Ishikawa (cell line): ENCODE results near the gene APBB2.

Source experiments
- CEBPB ChIP-seq: IDR thresholded peaks from 2 replicates; pipeline ENCODE4 v1.6.1; 2012
- EGR1 ChIP-seq: IDR thresholded peaks from 2 replicates; pipeline ENCODE4 v1.6.1; 2012
- EP300 ChIP-seq: IDR thresholded peaks from 2 replicates; pipeline ENCODE4 v1.6.1; 2012; ENCODE audit warnings: borderline replicate concordance
- FOXM1 ChIP-seq: IDR thresholded peaks from 2 replicates; pipeline ENCODE4 v1.6.1; 2012; ENCODE audit warnings: low read depth, borderline replicate concordance
- NFIC ChIP-seq: IDR thresholded peaks from 2 replicates; pipeline ENCODE4 v1.6.1; 2012
- RAD21 ChIP-seq: IDR thresholded peaks from 2 replicates; pipeline ENCODE4 v1.6.1; 2012; ENCODE audit warnings: low read depth
- TAF1 ChIP-seq: IDR thresholded peaks from 2 replicates; pipeline ENCODE4 v1.6.1; 2012; ENCODE audit warnings: low read depth, mild to moderate bottlenecking
- TEAD4 ChIP-seq: IDR thresholded peaks from 2 replicates; pipeline ENCODE4 v1.6.1; 2012
- YY1 ChIP-seq: IDR thresholded peaks from 2 replicates; pipeline ENCODE4 v1.6.1; 2012; ENCODE audit warnings: low read depth
- ZBTB7A ChIP-seq: IDR thresholded peaks from 2 replicates; pipeline ENCODE4 v1.6.1; 2012; ENCODE audit warnings: low read depth
- TF ChIP-seq, protein P1 (sequence below): IDR thresholded peaks from 2 replicates; pipeline ENCODE4 v1.6.1; 2012
- TF ChIP-seq, protein P2 (sequence below): IDR thresholded peaks from 2 replicates; pipeline ENCODE4 v1.6.1; 2012; ENCODE audit warnings: low read depth, mild to moderate bottlenecking
- TF ChIP-seq, protein P3 (sequence below): IDR thresholded peaks from 2 replicates; pipeline ENCODE4 v1.6.1; 2012

DNA sequence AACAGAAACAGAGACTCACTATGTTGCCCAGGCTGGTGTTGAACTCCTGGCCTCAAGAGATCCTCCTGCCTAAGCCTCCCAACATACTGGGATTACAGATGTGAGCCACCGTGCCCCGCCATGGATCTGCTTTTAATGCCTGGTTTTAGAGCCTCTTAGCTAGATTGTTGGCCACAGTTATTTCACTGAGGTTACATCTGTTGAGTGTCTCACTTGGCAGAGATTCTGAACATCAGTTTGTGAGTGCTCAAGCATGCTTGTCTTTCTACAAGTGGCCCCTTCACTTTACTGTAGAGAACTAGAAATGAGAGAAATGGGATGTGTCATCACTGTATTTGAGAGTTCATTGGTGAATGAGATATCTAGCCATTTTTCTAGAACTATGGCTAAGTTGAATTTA, 218.5 kb downstream of the APBB2 start:
- TF ChIP-seq, protein P1, sequence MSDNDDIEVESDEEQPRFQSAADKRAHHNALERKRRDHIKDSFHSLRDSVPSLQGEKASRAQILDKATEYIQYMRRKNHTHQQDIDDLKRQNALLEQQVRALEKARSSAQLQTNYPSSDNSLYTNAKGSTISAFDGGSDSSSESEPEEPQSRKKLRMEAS = no peak
- TF ChIP-seq, protein P2, sequence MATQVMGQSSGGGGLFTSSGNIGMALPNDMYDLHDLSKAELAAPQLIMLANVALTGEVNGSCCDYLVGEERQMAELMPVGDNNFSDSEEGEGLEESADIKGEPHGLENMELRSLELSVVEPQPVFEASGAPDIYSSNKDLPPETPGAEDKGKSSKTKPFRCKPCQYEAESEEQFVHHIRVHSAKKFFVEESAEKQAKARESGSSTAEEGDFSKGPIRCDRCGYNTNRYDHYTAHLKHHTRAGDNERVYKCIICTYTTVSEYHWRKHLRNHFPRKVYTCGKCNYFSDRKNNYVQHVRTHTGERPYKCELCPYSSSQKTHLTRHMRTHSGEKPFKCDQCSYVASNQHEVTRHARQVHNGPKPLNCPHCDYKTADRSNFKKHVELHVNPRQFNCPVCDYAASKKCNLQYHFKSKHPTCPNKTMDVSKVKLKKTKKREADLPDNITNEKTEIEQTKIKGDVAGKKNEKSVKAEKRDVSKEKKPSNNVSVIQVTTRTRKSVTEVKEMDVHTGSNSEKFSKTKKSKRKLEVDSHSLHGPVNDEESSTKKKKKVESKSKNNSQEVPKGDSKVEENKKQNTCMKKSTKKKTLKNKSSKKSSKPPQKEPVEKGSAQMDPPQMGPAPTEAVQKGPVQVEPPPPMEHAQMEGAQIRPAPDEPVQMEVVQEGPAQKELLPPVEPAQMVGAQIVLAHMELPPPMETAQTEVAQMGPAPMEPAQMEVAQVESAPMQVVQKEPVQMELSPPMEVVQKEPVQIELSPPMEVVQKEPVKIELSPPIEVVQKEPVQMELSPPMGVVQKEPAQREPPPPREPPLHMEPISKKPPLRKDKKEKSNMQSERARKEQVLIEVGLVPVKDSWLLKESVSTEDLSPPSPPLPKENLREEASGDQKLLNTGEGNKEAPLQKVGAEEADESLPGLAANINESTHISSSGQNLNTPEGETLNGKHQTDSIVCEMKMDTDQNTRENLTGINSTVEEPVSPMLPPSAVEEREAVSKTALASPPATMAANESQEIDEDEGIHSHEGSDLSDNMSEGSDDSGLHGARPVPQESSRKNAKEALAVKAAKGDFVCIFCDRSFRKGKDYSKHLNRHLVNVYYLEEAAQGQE = no peak
- TF ChIP-seq EP300 (no peak), NFIC (no peak), YY1 (no peak), FOXM1 (no peak), CEBPB (no peak), TEAD4 (no peak), RAD21 (no peak), EGR1 (no peak), TAF1 (no peak), ZBTB7A (no peak)
- TF ChIP-seq, protein P3, sequence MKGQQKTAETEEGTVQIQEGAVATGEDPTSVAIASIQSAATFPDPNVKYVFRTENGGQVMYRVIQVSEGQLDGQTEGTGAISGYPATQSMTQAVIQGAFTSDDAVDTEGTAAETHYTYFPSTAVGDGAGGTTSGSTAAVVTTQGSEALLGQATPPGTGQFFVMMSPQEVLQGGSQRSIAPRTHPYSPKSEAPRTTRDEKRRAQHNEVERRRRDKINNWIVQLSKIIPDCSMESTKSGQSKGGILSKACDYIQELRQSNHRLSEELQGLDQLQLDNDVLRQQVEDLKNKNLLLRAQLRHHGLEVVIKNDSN = no peak
